NCI-H1048 (cell line): Measurements from ENCODE around the gene FGF22.
A peak's percentile ranks its signal among the peaks of the same experiment; 100 is the strongest.
"Not testable (repeated sequence)": the region's sequence is repeated elsewhere in the genome, so short reads cannot be mapped to it uniquely, and the experiment has no call there.

Source experiments
- DNase-seq: peaks from one replicate; lab custom pipeline; 2025; lab: John Stamatoyannopoulos, UW

The FGF22 gene

DNA sequence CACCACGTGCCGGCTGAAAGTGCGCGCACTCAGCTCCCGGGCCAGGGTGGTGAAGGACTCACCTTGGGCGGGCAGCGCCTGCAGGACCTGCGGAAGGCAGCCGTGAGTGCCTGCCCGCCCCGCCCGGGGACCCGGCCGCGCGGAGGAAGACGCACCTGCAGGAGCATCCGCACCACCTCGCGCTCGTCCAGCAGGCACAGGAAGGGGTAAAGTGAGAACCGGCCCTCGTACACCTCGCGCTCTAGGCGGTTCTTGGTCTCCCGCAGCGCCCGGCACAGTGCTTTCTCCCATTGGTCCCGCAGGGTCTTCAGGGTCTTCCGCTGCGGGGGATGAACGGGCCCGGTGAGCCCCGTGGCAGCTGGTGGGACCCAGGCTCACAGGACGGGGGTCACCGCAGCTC, 17.0 kb upstream of the FGF22 start:
- no peak for DNase-seq

DNA sequence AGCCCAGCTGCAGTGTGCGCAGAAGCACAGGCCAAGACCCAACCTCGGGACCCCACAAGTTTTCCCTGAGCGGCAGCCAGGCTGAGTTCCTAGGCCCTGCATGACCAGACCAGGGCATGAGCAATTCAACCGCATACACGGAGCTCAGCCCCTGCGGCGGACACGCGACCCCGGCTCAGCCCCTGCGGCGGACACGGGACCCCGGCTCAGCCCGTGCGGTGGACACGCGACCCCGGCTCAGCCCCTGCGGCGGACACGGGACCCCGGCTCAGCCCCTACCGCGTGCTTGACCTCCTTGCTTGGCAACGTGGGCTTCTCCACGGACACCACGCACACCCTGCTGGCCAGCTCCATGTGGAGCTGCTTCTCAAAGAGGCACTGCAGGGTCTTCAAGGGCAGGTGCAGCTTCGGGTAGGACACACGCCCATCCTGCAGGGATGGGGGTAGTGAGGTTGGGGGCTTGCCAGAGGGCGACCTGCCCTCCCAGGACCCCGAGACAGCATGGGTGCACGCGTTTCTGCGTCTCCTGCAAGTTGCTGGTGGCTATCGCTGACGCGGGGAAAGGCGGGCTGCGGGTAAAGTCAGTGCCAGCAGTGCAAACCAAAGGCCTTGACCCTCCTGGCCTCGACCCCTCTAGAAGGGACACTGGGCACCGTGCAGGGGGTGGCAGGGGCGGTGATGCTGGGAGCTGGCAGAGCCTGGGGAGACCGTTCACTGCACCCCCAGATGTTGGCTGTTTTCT, 16.3 kb upstream of the FGF22 start:
- DNase-seq, result no peak

DNA sequence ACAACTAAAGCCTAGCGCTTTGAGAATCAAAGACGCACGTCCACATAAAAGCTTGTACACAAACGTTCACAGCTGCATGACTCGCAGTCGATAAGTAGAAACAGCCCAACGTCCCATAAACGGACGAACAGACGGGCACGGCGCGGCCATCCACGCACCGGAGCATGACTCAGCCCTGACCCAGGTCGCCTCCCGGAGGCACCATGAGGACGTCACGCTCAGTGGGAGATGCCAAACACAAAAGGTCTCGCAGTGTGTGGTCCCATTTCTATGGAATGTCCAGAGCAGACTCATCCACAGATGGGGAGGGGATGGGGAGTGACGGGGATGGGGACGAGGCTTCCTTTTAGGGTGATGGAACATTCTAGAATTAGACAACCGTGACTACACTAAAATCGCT, 15.7 kb upstream of the FGF22 start:
- no peak for DNase-seq

DNA sequence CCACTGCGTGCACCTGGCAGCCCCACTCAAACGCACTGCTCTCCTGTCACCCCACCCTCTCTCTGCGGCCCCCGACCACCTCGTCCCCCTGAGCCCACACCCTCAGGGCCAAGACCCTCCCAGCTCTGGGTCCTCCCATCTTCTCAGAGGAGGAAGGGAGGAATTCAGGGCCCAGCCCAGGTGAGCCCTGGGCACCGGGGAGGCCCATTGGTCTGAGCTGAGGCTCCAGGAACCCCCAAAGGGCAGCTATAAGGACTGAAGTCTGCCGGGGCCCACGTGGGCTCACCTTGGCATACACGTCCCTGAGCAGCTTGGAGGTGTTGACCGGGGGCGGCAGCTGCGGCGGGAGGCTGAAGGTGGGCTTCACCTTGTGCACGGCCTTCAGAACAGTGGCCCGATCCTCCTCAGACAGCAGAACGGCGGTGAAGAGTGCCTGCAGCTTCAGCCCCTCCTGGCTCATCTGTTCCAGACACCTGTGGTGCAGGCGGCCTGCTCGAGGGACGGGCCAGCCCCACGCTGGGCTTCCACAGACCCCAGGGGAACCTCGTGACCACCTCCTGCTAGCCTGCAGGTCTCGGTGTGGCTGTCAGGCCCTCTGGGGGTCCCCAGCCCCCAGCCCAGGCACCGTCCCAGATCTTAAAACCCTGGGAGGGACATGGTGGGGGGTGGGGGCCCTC, 15.1 kb upstream of the FGF22 start:
- DNase-seq, result no peak

DNA sequence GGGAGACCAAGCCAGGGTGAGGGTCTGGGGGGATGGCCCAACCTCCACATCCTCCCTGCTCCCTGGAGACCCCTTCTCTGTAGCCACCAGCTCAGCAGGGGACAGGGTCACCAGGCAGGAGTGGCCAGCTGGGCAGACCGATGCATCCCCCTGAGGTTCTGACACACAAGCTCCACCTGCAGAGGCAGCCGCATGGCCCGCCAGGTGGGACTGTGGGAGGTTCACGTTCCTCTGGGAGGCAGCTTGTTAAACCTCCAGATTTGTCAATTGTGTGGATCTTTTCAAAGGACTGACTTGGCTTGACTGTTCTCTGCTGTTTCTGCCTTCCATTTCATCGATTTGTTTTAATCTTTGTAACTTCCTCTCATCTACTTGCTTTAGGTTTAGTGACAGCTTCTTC, 14.4 kb upstream of the FGF22 start:
- no peak for DNase-seq

DNA sequence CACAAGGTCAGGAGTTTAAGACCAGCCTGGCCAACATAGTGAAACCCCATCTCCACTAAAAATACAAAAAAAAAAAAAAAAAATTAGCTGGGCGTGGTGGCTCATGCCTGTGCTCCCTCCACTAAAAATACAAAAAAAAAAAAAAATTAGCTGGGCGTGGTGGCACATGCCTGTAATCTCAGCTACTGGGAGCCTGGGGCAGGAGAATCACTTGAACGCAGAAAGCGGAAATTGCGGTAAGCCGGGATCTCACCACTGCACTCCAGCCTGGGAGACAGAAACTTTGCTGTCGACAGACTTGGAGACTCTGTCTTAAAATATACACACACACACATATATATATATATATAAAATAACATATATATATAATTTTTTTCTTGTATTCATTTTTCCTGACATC, 13.1 kb upstream of the FGF22 start:
- not testable (repeated sequence) for DNase-seq

DNA sequence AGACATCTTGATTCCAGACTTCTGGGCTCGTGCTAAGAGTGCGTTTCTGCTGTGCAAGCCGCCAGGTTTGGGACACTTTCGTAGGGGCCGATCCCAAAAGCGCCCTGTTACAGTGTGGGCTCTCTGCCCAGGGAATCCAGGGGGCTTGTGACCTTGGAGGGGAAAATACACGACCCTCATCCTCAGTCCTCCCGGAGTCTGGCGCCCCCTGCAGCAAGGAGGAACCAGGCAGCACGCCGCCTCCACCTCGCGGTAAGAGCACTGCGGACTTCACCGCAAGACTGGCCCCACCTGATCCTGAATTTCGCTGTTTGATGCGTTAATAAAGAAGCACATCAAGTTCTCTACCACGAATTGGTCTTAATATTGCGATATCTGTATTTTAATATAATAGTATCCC, 11.5 kb upstream of the FGF22 start:
- DNase-seq, result no peak

DNA sequence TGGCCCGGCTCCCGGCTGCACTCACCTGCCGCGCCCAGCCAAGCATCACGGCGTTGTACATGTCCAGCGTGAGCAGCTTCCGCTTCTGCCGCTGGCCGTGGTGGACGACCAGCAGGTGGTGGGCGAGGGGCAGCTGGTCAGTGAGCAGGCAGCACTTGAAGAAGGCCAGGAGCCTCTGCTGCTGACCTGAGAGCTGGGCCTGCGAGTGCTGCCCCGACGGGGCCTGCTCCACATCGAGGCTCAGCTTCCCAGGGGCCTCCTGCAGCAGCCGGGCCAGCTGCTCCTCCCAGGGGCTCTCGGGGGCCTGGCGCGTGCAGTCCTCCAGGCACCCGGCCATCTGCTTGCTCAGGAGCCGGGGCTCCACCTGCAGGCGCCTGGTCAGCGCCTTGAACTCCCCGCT, 10.2 kb upstream of the FGF22 start:
- DNase-seq, result not testable (repeated sequence)

DNA sequence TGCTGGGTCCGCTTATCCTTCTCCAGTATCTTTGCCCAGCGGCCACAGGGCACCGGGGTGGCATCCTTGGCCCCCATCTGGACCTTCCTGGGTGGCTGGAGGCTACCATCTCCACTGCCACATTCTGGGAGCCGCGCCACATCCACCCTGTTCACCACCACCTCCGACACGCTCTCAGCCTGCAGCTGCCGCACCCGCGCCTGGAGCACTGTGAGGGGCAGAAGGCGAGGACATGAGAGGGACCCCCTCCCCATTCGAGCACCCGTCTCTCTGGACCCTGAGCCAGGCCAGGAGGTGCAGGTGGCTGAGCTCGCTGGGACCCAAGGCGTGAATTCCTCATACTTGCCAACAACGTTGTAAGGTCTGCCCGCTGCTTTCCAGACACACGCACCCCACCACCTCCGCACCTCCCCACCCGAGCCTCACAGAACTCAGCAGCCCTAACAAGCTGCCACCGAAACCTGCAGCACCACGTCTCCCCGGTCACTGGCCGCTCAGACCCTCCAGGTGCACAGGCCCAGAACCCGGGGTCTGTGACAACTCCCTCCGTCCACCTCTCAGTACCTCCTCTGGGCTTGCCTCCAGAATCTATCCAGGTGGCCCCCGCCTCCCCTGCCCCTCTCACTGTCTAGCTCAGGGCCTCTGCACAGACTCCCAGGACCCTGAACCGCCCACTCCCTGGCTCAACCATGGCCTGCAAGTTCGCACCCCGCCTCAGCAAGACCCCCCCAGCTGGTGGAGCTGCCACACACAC, 9.5 kb upstream of the FGF22 start:
- DNase-seq, result no peak

DNA sequence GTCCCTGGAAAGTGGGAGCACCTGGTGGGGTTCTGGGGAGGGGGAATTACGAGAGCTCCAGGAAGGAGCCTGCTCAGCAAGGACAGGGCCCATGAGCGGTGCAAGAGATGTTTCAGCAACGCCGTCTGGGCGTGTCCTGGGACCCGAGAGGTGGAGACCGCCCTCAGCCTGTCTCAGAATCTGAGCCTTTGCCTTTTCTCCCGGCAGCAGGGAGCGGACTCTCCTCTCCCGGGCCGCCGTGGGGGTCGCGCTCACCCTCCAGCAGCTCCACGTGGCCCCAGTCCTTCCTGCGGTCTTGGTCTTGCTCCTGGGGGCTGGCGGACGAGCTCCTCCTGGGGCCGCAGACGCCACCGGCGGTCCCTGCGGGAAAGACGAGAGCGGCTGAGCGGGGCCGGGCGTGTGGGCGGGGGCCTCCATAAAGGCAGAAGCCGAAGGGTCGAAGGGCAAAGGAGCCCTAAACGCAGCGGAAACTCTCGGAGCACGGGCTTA, 7.1 kb upstream of the FGF22 start:
- peak; percentile 2 for DNase-seq

DNA sequence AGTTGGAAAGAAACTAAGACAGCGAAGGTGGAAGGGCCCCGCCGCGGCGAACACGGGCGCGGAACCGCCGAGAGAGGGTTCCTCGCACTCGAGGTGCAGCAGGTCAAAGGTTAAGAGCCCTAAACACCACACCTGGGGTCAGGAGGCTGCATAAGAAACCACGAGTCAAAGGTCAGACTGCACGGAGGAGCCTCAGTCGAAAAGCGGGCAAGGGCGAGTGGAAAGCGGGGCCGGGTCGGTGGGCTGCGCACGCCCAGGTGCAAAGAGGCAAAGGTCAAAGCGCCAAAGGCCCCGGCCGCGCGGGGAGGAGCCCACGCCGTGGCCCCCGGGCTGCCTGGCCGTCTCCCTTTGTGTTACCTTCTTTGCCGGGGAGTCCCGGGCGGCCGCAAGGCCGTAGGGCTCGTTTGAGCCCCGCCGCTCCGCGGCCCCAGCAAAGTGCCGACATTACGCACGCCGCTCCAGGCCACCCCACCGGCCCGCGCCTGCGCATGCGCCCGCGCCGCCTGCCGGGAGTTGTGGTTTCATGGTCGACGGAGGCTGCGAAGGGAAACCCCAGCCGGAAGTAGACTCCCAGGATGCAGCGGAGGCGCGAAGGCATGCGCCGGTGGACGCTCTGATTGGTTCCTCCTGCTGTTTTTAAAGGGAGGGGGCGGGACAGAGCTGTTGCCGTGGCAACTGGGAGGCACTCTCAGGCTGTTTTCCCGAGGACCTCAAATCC, 6.5 kb upstream of the FGF22 start, which contains the start of gene POLRMT:
Gene POLRMT, minus strand, starts transcription at position 470 of the 718 bp plus-strand sequence. Its CDS starts 25 bp downstream, at position 445.
- peak; percentile 90 for DNase-seq

DNA sequence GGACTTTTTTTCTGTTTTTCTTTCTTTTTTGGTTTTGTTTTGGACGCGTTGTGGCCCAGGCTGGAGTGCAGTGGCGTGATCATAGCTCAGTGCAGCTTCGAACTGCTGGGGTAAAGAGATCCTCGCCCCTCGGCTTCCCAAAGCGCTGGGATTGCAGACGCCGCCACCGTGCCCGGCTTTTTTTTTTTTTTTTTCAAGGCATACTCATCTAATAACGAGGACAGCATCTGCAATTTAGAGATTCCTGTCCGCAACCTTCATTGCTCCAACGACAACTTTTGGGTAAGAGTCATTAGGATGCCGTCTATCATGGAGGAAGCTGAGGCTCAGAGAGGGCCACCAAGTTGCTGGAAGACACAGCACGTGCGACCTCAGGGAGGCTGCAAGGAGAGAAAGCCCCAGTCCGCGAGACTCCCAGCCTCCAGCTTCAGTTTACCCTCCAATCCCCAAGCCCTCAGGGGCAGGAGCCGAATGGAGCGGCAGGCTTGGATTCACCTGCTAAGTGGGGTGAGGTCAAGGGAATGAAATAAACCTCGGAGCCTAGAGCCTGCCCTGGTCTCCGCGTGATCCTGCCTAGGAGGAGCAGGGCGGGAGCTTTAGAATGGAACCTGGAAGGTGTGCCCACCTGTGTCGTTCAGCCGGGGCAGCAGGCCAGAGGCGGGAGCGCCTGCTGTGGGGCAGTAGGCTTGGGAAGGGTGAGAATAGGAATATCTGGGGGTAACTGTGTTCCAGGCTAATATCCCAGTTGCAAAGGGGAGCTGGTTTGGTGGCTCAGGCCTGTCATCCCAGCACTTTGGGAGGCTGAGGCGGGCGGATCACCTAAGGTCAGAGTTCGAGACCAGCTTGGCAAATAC, 5.7 kb upstream of the FGF22 start:
- no peak for DNase-seq

DNA sequence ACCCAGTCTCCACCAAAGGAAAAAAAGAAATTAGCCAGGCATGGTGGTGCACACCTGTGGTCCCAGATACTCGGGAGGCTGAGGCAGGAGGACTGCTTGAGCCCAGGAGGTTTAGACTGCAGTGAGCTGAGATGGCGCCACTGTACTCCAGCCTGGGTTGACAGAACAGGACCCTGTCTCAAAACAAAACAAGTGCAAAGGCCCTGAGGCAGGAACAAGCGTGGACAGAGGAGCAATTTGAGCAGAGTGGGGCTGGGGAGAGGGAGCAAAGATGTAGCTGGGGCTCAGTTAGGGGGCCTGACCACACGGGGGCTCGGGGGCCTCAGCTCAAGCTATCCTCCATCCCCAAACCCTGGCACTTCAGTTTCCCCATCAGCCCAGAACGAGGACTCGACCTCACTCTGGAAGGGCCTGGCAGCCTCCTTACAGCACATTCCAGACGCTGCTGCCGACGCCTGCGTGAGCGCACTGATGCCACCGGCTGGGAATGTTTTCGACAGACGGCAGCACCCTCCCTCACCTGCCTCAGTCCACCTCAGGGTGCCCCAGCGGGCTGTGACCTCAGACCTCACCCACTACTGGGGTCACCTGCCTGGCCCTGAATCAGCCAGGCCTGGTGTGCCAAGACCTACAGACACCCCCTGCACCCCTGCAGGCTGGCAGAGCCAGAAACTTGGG, 4.6 kb upstream of the FGF22 start:
- no peak for DNase-seq

DNA sequence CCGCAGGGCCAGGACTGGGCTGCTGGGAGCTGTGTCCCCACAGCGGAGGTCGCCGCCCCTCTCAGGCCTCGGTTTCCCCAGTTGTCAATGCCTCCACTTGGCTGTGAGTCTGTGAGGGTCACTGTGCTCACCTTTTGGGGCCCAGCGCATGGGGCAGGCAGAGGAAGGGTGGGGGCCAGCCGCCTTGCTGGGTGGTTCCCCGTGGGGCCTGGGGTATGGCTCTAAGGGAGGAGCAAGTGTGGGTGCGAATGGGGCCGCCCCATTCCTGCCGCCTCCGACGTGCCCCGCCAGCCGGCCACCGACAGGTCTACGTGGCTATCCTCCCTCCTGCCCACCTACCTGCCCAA, 800 bp upstream of the FGF22 start:
- DNase-seq, result no peak

DNA sequence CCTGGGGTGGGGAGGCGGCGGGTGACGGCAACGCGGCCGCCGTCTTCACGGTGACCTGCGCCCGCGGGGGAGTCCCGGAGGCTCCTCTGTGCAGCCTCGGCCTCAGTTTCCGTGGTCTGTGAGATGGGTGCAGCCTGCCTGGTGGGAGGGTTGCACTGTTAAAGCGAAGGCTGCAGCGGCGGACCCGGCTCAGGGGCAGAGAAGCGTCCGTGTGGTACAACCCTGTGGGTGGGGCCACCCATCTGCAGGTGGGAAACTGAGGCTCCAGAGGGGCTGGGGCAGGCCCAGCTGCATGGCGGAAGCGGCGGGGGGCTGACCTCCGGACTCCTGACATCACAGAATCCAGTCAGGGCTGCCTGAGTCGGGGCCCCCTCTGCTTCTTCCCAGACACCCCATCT, 481 bp downstream of the FGF22 start:
- DNase-seq, result no peak

DNA sequence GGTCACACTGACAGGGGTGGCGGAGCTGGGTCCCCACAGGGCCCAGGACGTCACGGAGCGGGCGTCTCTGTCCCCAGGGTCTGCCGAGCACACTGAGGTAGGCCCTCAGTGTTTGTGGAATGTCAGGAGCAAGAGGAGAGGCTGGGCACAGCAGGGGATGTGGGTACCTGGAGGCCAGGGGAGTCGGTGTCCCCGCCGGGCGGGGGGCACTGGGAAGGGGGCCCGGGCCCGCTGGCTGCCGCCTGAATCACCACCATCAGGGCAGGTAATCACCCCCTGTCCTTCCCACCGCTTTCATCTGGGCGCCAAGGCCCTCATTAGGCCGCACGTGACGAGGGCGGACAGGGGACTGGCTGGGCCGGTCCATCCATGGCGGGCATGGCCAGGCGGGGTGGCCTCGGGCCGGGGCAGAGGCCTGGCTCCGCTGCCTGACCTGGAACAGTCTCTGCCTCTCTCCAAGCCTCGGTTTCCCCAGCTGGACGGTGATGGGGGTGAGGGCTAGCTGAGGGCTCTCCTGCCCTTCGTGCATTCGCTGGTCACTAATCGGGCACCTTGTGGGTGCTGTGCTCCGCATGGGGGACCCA, 1.0 kb downstream of the FGF22 start:
- DNase-seq, result no peak

DNA sequence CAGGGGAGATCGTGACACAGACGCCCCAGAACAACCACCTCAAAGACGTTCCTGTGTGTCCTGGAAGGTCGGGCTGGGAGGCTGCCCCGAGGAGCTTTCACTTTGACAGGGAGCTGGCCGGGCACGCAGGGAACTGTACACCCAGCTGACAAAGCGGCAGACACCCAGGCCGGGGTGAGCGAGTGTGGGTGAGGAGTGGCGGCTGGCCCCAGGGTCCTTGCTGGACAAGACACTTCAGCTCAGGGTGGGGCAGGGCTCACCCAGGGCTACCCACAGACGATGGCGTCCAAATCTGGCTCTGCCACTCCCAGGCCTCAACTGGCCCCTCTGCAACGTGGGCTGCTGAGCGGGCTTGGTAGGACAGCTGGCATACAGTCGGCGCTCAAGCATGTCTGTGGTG, 2.0 kb downstream of the FGF22 start:
- no peak for DNase-seq

DNA sequence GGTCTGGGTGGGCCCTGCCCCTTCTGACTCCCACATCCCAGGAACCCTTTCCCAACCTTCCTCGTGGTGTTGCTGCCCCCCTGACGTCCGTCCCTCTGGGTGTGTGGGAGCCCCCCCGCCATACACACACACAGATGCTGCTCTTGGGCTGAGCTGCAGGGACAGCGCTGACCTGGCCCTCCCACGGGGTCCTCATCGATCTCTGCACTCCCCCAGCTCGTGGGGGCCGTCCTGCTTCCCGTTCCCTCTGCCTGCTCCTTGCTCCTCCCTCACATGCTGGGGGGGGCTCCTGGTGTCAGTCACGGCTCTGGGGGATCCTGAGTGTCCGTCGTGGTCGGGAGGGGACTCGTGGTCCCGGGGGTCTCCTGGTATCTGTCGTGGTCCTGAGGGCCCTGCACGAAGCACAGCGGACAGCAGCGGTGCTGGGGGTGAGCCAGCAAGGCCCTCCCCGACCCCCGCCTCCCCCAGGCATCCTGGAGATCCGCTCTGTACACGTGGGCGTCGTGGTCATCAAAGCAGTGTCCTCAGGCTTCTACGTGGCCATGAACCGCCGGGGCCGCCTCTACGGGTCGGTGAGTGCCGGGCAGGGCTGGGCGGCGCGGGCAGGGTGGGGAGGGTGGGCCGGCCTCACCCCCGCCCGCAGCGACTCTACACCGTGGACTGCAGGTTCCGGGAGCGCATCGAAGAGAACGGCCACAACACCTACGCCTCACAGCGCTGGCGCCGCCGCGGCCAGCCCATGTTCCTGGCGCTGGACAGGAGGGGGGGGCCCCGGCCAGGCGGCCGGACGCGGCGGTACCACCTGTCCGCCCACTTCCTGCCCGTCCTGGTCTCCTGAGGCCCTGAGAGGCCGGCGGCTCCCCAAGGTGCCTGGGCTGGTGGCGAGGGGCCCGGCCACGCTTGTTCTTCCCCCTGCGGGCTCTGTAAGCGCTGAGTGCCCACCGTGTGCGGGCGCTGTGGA, 3.4 kb downstream of the FGF22 start:
- no peak for DNase-seq

DNA sequence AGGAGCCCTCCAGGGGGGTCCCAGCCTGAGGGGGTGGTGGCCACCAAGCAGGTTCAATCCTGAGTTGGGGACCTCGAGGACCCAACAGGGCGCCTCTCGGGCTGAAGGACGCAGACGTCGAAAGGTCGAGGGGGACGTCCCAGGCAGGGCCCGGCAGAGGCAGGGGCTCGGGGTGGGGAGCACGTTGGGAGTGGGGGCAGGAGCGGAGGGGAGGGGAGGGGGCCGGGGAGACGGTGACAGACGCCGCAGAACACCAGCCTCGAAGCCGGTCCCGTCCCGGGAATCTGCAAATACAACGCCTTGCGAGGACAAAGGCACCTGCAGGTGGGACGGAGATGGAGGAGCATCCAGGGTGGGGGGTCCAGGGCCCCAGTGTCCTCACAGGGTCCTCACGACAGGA, 4.1 kb downstream of the FGF22 start:
- no peak for DNase-seq
